Hepatocyte (in vitro differentiated cells): Measurements from ENCODE around the gene EME2. TPM values are rescaled to one million over a fixed set of nuclear protein-coding genes. Genes with fewer than 3 reads are reported as not detected.

Experiments used
- DNase-seq: peaks from one replicate; pipeline ENCODE4 v3.0.0-alpha.2; 2016; ENCODE audit warnings: low spot score
- H2AFZ ChIP-seq: fragments of 200-600 bp; sonication (generic); 2 replicates; pipeline ENCODE4 v1.6.0; 2016; ENCODE audit warnings: antibody characterized with exemption, mild to moderate bottlenecking
- H3K27ac ChIP-seq: fragments of 200-600 bp; sonication (generic); 2 replicates; pipeline ENCODE4 v1.5.1; 2016; ENCODE audit warnings: mild to moderate bottlenecking
- H3K27me3 ChIP-seq: fragments of 200-600 bp; sonication (generic); 2 replicates; pipeline ENCODE4 v1.6.1; 2016
- H3K36me3 ChIP-seq: fragments of 200-600 bp; sonication (generic); replicated peaks from 2 replicates; pipeline ENCODE4 v1.5.1; 2016; ENCODE audit warnings: low read depth; ENCODE audit not compliant: insufficient read depth
- H3K4me1 ChIP-seq: fragments of 200-600 bp; sonication (generic); 2 replicates; pipeline ENCODE4 v1.5.1; 2016; ENCODE audit warnings: mild to moderate bottlenecking, moderate library complexity; ENCODE audit not compliant: insufficient read depth
- H3K4me2 ChIP-seq: fragments of 200-600 bp; sonication (generic); 2 replicates; pipeline ENCODE4 v1.6.0; 2016
- H3K4me3 ChIP-seq: fragments of 200-600 bp; sonication (generic); 2 replicates; pipeline ENCODE4 v1.5.1; 2016; ENCODE audit warnings: mild to moderate bottlenecking
- H3K79me2 ChIP-seq: fragments of 200-600 bp; sonication (generic); 2 replicates; pipeline ENCODE4 v1.6.0; 2017; ENCODE audit warnings: mild to moderate bottlenecking
- H3K9me2 ChIP-seq: fragments of 200-600 bp; sonication (generic); replicated peaks from 2 replicates; pipeline ENCODE4 v1.6.0; 2017; ENCODE audit warnings: mild to moderate bottlenecking; ENCODE audit not compliant: insufficient read depth
- H3K9me3 ChIP-seq: fragments of 200-600 bp; sonication (generic); 2 replicates; pipeline ENCODE4 v1.5.1; 2016; ENCODE audit warnings: low read depth, mild to moderate bottlenecking
- H4K20me1 ChIP-seq: fragments of 200-600 bp; sonication (generic); 2 replicates; pipeline ENCODE4 v1.6.0; 2016; ENCODE audit warnings: mild to moderate bottlenecking; ENCODE audit not compliant: insufficient read depth, poor library complexity, severe bottlenecking
- EZH2 ChIP-seq: fragments of 200-600 bp; sonication (generic); IDR thresholded peaks from 2 replicates; pipeline ENCODE4 v1.6.1; 2016; ENCODE audit warnings: antibody characterized with exemption, mild to moderate bottlenecking, borderline replicate concordance
- EZH2phosphoT487 ChIP-seq: fragments of 200-600 bp; sonication (generic); IDR thresholded peaks from one replicate; pipeline ENCODE4 v1.6.1; 2018; ENCODE audit warnings: antibody characterized with exemption, mild to moderate bottlenecking, low read depth, moderate library complexity; ENCODE audit not compliant: unreplicated experiment, severe bottlenecking
- WGBS: methylation state at CpG from one replicate; pipeline ENCODE4 v1.1.6; 2016; ENCODE audit warnings: low lambda C conversion rate; ENCODE audit errors: missing lambda C conversion rate; 5-methylcytosine and 5-hydroxymethylcytosine counted together
- polyA plus RNA-seq: library from polyadenylated mRNA; unstranded; fragments of >200 nt; fragmentation: Nextera tagmentation; extraction: Ambion mirVana; gene quantifications from 2 replicates; pipeline ENCODE4 v1.2.1, GENCODE V29; 2016
- total RNA-seq: library from RNA; depleted of rRNA; stranded (reverse); fragments of >200 nt; gene quantifications from 2 replicates; pipeline ENCODE4 v1.2.3, GENCODE V29; 2014
- TF ChIP-seq, protein P1 (sequence below): fragments of 200-600 bp; sonication (generic); IDR thresholded peaks from 2 replicates; pipeline ENCODE4 v1.5.1; 2016; ENCODE audit warnings: antibody characterized with exemption, mild to moderate bottlenecking; ENCODE audit not compliant: poor library complexity

Gene EME2
- total and polyA plus RNA-seq, 2 experiments from 2014 or later, result 17.7 to 20.8 TPM

DNA sequence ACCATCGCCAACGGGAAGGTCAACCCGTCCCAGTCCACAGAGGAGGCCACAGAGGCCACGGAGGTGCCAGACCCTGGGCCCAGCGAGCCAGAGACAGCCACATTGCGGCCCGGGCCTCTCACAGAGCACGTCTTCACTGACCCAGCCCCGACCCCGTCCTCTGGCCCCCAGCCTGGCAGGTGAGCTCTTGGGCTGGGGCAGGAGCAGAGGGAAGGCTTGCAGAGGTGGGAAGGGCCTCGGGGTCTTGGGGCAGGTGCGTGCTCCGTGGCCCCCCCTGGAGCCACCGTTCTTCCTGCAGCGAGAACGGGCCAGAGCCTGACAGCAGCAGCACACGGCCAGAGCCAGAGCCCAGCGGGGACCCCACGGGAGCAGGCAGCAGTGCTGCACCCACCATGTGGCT, 6.4 kb upstream of the EME2 start:
- H3K9me3 ChIP-seq, result no peaks in the 10 kb centered on the region
- H3K4me2 ChIP-seq, result no peak overlapping the region
- 97% methylated on average over 16 of the region's 19 CpGs for WGBS
- peaks cover 3% of the 10 kb centered on the region for H4K20me1 ChIP-seq
- H3K27ac ChIP-seq, result no peak overlapping the region
- no peaks in the 10 kb centered on the region for H3K36me3 ChIP-seq
- no peaks in the 10 kb centered on the region for H3K9me2 ChIP-seq
- H2AFZ ChIP-seq, result no peak overlapping the region
- no peak for TF ChIP-seq EZH2phosphoT487
- TF ChIP-seq EZH2, result no peak
- TF ChIP-seq, protein P1, sequence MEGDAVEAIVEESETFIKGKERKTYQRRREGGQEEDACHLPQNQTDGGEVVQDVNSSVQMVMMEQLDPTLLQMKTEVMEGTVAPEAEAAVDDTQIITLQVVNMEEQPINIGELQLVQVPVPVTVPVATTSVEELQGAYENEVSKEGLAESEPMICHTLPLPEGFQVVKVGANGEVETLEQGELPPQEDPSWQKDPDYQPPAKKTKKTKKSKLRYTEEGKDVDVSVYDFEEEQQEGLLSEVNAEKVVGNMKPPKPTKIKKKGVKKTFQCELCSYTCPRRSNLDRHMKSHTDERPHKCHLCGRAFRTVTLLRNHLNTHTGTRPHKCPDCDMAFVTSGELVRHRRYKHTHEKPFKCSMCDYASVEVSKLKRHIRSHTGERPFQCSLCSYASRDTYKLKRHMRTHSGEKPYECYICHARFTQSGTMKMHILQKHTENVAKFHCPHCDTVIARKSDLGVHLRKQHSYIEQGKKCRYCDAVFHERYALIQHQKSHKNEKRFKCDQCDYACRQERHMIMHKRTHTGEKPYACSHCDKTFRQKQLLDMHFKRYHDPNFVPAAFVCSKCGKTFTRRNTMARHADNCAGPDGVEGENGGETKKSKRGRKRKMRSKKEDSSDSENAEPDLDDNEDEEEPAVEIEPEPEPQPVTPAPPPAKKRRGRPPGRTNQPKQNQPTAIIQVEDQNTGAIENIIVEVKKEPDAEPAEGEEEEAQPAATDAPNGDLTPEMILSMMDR, result no peak
- no peak overlapping the region for H3K4me3 ChIP-seq
- no peak for DNase-seq
- H3K27me3 ChIP-seq, result no peaks in the 10 kb centered on the region
- peaks cover 2% of the 10 kb centered on the region for H3K79me2 ChIP-seq
- H3K4me1 ChIP-seq, result peaks cover 10% of the 10 kb centered on the region

DNA sequence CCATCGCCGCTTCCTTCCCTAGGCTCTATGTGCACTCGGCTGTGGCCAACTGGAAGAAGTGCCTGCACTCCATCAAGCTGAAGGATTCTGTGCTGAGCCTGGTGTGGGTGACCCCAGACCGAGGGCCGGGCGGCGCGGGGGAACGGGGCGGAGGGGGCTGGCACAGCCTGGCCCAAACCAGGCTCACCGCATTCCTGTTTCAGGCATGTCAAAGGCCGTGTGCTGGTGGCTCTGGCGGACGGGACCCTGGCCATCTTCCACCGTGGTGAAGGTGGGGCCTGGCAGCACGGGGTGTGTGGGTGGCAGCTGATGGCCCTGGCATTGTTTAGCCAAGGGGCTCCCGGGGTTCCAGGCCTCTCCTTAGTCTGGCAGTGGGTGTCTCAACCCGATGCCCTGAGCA, 5.9 kb upstream of the EME2 start:
- no peak for DNase-seq
- Histone ChIP-seq H3K9me2 (no peaks in the 10 kb centered on the region), H3K27me3 (no peaks in the 10 kb centered on the region), H3K4me1 (peaks cover 11% of the 10 kb centered on the region), H4K20me1 (peaks cover 3% of the 10 kb centered on the region), H3K36me3 (no peaks in the 10 kb centered on the region), H3K27ac (no peak overlapping the region), H3K9me3 (no peaks in the 10 kb centered on the region), H2AFZ (no peak overlapping the region), H3K4me3 (no peak overlapping the region), H3K4me2 (no peak overlapping the region), H3K79me2 (peaks cover 3% of the 10 kb centered on the region)
- TF ChIP-seq EZH2phosphoT487 (no peak), EZH2 (no peak)
- TF ChIP-seq, protein P1, result no peak
- 98% methylated on average over 16 of the region's 18 CpGs for WGBS

DNA sequence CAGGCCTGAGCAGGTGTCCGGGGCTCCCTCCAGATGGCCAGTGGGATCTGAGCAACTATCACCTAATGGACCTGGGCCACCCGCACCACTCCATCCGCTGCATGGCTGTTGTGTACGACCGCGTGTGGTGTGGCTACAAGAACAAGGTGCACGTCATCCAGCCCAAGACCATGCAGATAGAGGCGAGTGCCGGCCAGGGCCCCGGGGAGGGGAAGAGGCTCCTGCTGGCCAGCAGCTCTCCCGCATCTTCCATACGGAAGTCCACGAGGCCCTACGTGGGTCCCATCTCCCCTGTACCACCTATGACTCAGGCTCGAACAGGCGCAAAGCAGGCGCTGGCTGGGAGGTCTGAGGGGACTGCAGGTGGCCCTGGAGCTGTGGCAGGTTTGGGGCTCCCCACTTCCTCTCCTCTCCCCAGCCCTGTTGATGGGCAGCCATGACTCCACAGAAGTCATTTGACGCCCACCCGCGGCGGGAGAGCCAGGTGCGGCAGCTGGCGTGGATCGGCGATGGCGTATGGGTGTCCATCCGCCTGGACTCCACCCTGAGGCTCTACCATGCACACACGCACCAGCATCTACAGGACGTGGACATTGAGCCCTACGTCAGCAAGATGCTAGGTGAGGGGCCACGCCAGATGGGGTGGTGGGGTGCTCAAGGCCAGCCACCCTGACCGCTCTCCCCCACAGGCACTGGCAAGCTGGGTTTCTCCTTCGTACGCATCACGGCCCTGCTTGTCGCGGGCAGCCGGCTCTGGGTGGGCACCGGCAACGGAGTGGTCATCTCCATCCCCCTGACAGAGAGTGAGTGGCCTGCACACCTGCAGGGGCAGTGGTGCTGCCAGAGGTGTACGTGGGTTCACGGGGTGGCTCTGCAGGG, 5.3 kb upstream of the EME2 start:
- Histone ChIP-seq H3K79me2 (peaks cover 9% of the 10 kb centered on the region), H3K36me3 (no peaks in the 10 kb centered on the region), H3K4me2 (no peak overlapping the region), H3K4me1 (peaks cover 17% of the 10 kb centered on the region), H3K27ac (no peak overlapping the region), H3K9me2 (no peaks in the 10 kb centered on the region), H3K9me3 (no peaks in the 10 kb centered on the region), H4K20me1 (peaks cover 7% of the 10 kb centered on the region), H3K4me3 (no peak overlapping the region), H3K27me3 (no peaks in the 10 kb centered on the region), H2AFZ (no peak overlapping the region)
- TF ChIP-seq, protein P1, result no peak
- TF ChIP-seq EZH2phosphoT487 (no peak), EZH2 (no peak)
- WGBS, result 95% methylated on average over 37 of the region's 42 CpGs
- no peak for DNase-seq
